HG02884 (cell line): ENCODE data around the gene COL9A3.

ENCODE experiments used
- ATAC-seq: cut with Tn5 transposase; IDR thresholded peaks from one replicate; pipeline ENCODE4 v1.9.1; 2021; ENCODE audit warnings: mild to moderate bottlenecking, moderate library complexity; ENCODE audit not compliant: unreplicated experiment

The COL9A3 gene

DNA sequence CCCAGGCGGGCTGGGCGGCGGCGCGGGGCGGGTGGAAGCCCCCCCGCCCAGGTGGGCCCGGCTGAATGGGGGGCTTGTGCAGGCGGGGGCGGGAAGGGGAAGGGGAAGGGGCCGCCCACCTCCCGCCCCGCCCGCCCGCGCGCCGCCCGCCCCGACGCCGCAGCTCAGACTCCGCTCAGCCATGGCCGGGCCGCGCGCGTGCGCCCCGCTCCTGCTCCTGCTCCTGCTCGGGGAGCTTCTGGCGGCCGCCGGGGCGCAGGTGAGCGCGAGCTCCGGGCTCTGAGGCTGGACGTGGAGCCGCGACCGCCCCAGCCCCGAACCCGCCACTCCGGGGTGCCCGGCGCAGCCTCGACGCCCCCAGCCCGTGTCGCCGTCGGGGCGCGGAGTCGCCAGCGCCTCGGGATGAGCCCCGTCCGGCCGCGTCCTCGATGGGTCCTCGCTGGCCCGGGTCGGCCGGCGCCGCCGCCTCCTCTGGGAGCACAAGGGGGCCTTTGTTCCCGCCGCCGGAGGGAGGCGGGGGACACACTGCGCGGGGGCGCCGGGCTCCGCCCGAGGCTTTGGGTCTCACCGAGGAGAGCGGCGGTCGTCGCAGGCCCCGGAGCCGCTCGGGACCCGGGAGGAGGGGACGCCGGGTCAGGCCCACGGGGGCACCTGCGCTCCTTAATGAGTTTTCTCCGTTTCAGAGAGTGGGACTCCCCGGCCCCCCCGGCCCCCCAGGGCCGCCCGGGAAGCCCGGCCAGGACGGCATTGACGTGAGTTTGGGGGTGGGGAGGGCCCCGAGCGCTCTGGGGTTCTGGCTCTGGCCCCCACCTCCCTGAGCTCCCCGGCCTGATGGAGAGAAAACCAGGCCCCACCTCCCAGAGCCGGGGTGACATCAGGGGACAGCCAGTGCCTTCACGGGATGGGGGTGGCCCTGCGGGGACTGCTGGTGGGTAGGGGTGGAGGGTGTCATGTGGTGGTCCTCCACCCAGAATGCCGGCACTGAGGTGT, at the start of gene COL9A3:
TSS of gene COL9A3 (plus strand) at position 167 of the 990 bp plus-strand sequence. CDS start at position 182, 15 bp downstream.
- no peak for ATAC-seq

DNA sequence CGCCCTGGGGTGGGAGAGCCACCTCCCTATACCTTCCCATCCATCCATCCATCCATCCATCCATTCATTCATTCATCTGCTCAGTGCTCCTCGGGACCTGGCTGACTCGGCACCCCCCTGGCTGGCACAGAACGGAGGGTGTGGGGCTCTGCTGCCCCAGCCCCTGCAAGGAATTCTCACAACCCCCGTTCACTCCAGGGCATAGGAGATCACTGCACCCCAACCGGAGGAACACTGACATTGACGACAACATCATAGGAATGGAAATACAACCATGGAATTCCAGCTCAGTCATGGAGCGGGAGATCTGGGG, 48.7 kb upstream of the COL9A3 start:
- no peak for ATAC-seq

DNA sequence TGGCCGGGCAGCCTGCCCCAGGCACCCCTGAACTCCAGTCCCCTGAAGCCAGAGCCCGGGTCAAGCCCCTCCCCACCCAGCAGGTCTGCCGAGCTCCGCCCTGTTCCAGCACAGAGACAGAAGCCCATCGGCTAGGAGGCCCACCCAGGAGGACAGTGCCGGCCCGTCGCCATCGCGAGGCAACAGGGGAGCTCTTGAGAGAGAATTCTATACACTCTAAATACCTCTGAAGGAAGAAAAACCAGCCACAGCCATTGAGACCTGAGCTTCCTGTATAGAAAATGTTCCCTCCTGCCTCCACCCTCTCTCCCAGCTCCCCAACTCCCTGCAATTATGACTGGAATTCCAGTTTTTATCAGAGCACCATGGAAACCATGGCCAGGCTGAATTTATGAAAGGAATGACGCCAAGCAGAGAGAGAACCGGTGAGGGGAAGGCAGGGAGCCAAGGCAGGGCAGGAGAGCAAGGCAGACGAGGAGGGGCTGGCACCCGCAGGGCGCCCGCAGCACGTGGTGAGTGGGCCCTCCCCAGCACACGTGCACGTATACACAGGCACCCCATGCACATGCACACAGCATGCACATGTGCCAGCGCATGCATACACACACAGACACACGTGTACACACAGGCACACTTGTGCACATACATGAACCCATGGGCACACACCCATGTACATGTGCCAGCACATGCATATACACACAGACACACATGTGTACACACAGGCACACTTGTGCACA, 48.1 kb upstream of the COL9A3 start:
- no peak for ATAC-seq

DNA sequence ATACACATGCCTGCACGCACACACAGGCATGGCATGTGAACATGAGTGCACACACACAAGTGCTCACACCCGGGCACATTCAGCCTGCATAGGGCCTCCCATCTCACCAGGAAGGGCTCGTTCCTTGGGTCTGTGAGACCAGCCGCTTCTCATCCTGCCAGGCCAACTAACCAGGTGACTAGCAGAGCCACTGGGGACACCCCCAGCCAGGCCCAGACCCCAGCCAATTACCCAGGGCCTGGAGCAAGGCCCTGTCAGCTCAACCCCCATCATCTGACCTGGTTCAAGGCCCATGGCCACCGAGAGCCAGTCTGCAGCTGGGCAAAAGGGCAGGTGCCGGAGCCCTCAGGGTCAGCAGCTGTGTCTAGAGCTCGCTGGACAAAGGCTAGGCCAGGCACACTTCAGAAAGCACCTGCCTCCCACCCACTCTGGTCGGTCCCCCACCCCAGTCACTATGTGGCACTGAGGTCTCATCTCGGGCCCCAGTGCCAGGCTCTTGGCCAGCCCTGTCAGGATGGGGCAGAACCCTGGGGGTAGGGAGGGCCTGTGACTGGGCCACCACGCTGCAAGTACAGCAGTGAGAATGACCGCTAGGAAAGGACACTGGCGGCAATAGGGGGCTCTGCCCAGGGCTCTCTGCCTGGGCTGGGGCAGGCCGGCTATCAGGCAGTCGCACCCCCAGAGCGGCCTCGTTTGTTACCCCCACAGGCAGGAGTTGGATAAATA, 47.3 kb upstream of the COL9A3 start:
- no peak for ATAC-seq

DNA sequence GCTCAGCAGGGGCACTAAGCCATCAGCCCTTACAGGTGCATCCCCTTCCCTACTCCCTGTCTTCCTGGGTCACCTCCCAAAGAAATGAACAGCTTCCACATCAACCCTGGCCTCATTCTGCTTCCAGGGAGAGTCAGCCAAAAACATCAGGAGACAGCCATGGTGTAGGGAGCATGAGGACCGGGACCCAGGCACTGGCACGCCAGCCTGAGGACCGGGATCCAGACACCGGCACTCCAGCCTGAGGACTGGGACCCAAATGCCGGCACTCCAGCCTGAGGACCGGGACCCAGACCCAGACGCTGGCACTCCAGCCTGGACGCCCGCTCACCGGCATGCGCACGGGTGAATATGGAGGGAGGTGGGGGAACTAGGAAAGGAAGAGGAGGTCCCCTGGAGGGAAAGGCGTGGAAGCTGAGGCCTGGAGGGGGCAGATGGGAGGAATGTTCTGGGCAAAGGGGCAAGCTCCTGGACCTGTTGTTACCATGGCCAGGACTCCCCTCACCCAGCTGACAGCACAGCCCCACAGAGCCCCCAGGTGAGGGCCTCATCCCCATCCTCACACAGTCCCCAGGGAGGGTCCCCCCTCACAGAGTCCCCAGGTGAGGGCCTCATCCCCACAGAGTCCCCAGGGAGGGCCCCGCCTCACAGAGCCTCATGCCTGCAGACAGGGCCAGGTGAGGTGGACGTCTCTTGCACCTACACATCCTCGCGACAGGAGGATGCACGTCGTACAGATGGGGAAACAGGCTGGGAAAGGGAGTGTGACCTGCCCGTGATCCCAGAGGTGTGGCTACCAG, 46.5 kb upstream of the COL9A3 start:
- no peak for ATAC-seq

DNA sequence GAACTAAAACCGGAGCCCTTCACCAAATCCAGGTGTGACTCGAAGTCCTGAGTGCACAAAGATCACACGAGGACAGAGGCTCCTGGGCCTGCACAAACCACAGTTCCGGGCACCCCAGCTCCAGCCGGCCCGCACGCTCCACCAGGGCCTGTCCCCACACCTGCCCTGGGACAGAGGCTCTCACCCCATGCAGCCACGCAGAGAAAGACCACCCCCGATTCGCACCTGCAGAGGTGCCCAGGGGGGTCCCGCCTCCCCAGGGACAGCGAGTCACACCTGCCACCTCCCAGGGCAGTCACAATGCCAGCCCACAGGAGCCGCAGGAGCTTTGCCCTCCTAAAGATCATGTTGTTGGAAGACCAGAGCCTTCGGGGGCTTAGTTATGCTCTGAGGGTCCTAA, 45.9 kb upstream of the COL9A3 start:
- no peak for ATAC-seq

DNA sequence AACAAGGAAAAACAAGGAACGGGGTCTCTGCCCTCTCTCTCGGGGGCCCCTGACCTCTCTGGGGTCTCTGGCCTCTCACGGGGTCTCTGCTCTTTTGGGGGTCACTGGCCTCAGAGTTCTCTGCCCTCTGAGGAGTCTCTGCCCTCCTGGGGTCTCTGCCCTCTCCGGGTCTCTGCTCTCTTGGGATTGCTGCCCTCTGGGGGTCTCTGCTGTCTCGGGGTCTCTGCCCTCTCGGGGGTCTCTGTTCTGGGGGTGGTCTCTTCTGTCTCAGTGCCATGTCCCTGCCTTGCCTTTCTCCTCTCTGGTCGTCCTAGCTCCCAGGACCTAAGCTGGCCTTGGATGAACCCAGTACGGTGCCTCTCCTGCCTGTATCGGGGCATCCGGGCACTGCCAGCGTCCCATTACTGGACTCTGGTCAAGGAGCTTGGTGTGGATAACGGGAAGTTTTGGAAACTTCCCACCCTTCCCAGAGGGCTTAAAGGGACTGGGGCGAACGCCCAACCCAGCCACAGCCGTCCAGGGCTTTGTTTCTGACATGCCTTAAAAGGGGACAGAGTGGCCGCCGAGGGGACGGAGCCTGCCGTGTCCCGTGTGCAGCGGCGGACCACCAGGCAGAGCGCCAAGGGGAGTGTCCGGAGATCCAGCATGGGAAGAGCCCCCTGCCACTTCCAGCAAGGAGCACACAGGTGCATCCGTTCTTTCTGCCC, 45.3 kb upstream of the COL9A3 start:
- no peak for ATAC-seq

DNA sequence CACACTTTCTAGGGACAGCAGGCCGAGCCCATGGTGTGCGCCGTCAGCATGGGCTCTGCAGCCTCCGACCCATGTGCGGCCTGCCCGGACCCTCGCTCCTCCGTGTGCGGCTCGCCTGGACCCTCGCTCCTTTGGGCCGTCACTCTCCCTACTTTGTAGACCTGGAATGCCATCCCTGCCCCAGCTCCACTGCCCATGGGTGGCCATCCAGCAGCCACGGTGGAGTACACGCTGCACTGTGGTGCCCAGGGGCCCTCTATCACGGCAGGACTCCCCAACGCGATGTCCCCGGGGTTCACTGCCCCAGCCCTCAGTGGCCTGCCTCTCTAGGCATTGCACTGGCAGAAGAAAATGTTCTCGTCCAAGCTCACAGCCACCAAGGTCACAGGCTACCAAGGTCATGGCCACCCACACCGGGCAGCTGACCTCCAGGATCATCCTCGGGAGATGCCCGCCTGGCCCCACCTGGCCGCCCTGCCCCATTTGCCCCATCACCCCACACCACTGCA, 44.7 kb upstream of the COL9A3 start:
- no peak for ATAC-seq

DNA sequence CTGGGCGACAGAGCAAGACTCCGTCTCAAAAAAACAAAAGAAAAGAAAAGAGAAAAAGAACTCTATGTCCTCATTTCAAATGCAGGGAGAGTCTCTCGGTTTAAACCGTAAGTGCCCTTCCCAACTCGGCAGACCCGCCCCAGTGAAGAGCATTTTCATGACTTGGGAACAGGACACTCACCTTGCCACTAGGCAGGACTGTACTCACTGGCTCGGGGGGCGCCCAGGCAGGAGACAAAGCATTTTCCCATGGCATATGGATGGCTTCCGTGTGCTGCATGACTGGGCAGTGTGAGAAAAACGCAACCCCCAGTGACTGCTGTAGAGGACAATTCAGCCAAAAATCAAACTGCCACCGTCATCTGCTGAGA, 44.2 kb upstream of the COL9A3 start:
- ATAC-seq: no peak

DNA sequence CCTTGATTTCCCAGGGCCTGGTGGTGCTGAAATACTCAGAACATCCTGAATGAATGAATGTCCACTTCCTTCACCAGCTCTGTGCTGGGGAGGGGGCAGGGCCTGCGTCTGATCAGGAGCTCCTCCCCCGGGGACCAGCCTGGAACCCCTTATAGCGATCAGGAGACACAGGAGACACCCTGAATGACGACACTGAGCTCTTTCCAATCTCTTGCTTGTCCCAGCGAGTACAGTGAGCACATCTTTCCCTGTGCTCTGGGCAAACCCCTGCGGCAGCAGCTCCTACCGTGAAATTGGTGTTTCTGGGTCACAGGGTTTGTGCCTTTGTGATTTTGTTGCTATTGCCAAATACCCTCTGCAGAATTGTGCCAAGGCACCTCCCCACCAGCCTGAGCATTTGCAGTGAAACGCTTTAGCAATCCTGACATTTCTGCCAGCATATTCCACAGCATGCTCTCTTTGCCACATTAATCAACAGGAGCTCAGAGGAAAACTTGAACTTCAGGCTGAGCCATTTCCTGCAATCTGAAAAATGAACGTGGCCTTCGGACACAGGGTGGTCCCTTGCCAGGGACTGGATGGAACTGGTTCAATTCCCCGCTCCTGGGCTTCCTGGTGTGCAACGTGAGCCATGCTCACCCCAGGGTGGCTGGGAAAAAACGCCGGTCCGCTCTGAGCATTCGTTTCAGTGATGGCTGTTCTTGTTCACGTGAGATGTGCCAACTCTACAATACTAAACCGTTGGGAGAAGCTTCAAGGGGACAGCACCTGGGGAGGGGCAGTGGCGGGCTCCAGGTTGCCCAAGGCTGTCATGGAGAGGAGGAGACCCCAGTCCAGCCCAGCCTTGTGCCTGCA, 43.6 kb upstream of the COL9A3 start:
- ATAC-seq: no peak

DNA sequence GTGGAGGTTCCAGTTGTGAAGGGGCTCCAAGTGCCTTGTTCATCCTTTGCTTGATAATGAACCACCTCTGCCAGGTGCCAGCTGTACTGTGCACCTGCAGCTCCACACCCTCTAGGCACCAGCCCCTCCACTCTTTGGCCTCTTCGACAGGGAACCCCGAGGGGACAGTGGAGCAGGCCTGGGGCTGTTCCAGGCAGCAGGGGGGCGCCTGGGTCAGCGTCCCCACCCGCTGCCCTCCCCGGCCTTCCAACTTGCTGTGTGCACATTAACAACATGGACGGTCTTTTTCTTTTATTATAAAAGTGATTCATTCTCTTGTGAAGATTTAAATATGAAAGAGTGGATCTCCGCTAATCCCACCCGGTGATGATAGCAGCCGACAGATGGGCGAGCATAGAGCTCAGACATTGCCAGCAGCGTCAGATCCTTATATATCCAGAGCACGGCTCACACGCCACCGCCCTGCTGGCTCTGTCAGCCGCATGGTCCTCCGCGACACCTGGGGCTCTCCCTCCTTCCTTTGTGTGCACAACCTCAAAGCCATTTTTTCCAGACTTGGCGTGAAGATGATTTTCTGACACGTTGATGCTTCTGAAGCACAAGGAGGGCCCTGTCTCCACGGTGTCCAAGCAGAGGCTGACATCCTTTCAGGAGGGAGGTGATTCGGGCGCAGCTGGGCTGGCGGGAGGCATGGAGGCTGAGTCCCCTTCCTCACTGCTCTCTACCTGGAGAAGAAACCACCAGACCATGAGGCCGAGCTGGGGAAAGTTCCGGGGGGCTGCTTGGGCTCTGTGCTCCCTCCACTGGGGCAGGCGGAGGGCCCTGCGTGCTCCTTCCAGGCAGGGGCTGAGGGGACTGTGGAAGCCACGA, 42.8 kb upstream of the COL9A3 start:
- ATAC-seq: no peak

DNA sequence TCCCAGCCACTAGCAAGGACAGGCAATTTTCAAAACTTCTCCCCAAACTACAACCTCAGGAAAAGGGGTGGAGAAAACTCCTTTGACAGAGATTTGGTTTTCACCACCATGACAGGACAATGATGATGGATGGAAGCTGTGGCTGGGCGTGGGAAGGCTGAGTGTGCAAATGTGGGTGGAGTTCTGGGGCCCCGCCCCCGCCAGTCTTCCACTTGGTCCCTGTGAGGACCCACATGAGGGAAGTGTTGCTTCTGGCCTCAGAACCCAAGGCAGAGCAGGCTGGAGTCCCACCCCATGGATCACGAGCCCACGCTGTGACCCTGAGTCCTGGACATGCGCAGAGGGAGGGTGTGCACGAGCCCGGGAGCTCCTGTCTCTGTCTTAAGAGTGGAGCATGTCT, 42.1 kb upstream of the COL9A3 start:
- no peak for ATAC-seq

DNA sequence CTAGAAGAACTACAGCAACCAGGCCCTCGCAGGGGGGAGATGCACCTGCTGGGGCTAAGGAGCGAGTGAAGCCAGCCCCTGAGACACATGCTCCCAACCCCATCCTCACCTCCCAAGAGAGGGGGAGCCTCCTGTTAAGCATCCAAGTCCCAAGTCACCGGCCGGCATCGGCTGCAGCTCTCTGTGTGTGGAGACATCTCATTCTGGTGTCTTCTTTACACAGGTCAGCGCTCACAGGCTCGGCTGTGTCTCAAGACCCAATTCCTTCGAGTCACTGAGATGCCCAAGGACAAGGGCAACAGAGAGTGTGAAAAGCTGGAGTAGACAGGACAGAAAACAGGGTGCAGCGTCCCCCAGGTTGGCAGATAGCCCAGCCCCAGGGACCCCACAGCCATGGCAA, 41.6 kb upstream of the COL9A3 start:
- ATAC-seq: no peak

DNA sequence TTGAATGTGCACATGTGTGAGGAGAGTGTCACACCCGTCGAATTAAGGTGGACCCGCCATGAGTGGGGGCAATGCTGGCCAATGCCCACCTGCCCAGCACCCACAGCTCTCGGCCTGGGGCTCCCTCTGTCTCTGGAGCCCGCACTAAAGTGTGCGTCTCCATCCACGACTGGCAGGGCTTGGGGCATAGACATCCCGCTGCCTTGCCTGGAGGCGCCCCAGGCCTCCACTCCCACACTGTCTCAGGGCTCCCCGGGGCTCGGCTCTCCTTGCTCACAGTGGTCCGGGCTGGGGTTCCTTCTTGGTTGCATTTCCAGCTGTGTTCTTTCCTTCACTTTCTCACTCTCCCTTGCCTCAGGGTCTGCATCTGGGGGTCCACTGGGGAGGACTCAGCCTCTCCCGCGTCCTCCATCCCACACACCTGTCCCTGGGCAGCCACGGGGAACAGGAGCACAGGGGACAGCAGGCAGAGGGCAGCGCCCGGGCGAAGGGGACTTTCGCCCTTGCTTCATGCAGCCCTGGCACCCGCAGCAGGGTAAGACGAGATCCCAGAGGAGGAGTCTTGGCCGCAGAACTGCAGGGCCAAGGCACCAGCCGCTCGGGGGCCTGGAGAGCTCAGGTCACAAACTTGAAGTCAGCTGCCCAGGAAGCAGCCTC, 40.7 kb upstream of the COL9A3 start:
- ATAC-seq: no peak

DNA sequence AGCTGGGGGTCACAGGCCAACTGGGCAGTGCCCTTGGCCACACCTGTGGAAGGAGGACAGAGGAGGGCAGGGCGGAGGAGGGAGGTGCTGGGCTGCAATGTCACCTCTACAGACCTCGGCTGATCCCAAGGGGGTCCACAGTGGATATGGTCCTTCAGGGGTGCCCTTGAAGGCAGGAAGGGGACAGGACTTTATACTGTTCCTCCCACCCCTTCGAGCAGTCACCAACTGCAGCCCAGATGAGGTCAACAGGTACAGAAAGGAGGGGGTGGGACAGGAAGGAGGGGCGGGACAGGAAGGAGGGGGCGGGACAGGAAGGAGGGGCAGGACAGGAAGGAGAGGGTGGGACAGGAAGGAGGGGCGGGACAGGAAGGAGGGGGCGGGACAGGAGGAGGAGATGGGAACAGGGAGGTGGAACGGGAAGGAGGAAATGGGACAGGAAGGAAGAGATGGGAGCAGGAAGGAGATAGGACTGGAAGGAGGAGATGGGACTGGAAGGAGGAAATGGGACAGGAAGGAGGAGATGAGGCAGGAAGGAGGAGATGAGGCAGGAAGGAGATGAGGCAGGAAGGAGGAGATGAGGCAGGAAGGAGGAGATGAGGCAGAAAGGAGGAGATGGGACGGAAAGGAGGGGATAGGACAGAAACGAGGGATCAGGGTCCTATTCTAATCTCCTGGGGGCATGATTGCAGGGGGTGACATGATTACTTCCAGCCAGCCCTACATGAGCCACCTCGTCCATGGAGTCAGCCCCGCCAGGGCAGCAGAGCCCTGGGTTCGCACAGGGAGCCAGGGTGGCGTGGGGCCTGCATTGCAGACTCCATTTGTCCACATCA, 39.9 kb upstream of the COL9A3 start:
- ATAC-seq: no peak

DNA sequence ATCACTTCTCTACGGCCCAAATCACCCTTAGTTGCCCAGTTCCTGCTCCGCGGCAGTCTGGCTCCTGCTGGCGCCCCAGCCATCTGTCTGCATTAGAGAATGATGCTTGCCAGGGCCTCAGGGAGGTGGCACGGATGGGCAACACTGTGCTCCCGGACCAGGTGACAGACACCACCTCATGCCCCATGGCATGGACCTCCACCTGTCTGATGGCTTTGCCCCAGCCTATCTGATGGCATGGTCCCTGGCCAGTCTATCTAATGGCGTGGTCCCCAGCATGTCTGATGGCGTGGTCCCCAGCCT, 39.4 kb upstream of the COL9A3 start:
- no peak for ATAC-seq

DNA sequence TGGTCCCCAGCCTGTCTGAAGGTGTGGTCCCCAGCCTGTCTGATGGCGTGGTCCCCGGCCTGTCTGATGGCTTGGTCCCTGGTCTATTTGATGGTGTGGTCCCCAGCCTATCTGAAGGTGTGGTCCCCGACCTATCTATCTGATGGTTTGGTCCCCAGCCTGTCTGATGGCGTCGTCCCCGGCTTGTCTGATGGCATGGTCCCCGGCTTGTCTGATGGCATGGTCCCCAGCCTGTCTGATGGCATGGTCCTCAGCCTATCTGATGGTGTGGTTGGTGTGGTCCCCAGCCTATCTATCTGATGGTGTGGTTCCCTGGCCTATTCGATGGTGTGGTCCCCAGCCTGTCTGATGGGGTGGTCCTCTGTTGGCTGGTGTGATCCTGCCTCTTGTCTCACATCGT, 38.8 kb upstream of the COL9A3 start:
- ATAC-seq: no peak
